DMS114 treated with DMSO at 0.1 percent for 48 hours (cell line): ENCODE data around the gene CHAT.

Experiments used
- DNase-seq: peaks from one replicate; lab custom pipeline; 2025; ENCODE audit not compliant: unreplicated experiment; lab: John Stamatoyannopoulos, UW

Gene CHAT

DNA sequence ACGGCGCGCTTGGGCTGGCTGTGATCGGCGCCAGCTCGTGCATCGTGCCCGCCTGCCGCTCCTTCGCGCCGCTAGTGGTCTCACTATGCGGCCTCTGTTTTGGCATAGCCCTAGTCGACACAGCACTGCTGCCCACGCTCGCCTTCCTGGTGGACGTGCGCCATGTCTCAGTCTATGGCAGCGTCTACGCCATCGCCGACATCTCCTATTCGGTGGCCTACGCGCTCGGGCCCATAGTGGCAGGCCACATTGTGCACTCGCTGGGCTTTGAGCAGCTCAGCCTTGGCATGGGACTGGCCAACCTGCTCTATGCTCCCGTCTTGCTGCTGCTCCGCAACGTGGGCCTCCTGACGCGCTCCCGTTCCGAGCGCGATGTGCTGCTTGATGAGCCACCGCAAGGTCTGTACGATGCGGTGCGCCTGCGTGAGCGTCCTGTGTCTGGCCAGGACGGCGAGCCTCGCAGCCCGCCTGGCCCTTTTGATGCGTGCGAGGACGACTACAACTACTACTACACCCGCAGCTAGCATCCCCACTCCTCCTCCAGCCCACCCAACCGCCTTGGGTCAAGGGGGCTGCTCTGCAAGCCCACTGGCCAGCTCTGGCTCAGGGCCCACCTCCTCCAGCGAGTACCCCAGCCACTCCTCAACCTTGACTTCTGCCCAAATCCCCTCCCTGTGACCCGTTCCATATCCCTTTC lies 1.9 kb upstream of the CHAT start:
- no peak for DNase-seq

DNA sequence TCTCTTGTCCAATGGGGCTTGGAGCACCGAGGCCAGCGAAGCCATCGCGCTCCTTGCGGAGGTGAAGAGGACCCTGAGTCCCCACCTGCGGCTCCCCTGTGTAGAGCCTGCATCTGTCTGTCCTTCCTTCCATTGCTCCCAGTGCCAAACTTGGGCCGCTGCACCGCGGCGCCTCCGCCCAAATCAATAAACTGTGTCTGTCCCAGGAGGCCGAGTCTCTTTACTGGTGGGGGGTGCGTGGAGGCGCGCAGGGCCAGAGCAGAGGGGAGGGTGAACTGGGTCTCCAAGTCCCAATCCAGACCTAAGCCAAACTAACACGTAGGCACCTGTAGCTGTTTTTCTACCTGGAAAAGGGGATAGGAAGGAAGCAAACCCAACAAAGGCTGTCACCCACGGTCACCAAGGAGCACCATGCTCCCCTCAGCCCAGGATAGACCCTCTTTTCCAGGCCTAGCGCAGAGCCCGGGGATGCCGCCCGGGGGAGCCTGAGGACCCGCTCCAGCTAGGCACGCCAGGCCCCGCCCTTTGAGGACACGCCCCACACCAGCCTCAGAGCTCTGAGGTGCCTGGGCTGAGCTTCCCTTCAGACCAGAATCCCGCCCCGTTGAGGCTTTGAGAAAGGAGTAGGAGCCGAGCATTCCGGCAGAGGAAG lies 1.2 kb upstream of the CHAT start:
- no peak for DNase-seq

DNA sequence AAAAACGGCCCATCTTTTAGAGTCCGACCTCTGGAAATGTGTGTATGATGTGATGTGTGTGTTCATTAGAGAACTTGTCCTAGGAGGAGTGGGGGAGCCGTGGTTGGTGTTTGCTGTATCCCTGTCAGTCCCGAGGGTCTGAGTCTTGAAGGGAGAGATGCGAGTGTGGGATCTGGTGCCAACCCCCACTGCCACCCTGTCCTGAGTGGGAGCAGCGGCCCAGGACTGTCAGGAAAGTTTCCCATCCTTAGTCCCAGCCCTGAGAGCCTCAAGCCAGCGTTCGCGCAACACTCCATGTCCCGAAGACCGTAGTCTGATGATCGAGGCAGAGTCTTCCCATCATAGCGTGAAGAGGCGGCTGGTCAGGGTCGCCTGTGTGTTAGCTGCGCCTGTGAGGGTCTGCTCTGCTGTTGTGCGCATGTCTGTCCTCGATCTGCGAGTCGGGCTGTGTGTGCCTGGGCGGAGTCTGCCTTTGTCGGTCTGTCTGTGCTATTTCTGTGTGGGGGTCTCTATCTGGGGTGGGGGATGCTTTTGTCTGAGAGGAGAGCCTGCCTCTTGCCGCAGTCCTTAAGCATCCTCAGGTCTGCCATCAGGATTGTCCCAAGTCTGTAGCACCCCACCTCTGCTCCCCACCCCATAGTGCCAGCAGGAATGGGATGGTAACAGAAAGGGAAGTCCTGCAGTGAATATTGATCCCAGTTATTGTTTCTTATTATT lies 514 bp upstream of the CHAT start:
- DNase-seq, result no peak

DNA sequence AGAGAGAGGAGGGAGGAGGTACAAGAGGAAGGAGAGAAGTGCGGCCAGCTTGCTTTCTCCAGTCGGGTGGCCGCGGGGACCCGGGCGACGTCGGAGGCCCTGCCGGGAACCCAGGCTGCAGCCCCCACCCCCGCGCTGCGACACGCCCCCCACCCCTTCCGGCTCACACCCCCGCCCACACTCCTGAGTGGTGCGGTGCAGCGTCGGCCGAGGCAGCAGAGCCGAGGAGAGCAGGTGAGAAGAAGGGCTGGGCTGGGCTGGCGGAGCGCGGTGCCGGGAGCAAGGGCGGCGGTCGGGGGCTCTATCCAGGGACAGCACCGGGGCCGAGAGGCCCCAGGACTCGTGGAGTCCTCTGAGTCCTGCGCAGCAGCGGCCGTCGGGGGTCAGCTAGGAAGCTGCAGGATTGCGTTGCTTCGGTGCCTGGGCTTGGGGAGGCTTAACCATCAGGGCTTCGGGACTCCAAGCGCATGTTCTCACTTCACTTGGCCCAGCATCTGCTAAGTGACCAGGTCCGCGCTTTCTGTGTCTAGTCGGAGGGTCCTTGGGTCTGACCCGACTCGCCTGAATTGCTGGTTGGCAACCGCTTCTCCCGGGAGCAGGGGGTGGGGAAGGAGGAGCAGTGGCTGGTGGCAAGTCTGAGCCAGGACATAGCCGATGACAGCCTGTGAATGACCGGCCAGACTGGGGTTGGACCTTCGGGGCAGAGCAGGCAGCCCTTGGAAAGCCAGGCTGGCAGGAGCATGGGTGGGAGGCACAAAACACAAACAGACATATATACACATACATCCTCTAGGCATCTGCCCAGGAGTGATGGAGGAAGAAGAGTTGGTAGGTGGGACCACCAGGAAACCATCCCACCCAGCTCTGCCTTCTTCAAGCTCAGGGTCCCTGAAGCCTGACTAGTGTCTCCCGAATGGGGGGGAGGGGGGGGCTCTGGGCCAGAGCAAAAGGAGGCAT lies 683 bp downstream of the CHAT start:
- no peak for DNase-seq

DNA sequence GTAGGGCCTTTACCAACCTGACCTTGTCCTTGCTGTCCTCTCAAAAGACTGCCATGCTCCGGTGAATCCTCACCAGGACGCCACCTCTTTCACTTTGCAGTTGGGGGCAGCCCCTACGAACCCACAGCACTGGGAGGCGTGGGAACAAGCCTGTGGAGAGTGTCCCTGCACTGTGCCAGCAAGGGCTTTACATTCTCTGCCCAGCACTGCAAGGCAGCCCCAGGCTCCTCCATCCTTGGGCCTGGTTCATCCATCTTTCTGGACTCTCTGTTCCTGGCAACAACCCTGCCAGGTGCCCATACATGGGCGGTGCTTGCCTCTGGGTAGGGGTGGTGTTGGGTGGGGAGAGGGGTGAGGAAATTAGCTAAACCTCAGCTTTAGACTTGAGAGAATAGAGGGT lies 1.4 kb downstream of the CHAT start:
- no peak for DNase-seq

DNA sequence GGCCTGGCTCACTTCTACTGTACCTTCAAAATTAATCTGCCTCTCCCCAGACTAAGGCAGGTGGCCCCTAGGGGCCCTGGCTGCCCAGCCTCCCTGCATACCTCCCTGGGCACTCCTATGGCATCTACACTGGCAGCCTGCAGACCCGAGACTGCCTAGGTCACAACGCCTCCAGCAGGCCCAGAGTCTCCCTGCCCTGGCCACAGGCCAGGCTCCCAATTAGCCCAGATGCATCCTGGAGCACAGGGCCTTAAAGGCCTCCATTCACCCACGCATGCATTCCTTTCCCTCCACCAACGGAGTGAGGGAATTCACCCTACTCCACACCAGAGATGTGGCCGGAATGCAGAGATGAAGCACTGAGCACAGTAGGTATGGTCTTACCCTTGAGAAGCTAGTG lies 1.9 kb downstream of the CHAT start:
- no peak for DNase-seq

DNA sequence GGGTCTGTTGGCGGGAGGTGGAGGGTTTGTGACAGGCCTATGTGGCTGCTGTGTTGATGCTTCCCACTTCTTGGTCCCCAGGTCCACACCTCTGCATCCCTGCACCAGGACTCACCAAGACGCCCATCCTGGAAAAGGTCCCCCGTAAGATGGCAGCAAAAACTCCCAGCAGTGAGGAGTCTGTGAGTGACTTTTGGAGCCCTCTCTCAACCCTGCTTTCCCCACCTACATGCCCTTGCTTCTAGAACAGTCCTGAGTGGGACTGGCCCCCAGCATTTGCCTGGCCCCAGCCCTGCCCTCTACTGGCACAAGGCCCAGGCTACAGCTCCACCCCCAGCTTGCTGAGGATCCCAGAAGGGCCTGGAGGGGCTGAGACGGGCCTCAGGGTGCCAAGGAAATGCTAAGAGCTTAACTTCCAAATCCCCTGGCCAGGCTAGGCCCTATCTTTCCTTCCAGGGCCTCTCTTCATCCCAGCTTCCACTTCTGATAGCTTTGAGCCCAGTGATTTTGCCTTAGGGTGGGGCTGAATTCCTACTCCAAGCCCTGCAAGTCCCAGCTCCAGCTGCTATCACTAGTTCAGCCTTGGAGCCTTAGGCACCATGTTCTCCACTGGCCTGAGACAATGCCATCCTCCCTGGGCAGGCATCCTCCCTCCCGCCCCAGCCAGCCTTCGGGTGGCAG lies 2.7 kb downstream of the CHAT start:
- no peak for DNase-seq

DNA sequence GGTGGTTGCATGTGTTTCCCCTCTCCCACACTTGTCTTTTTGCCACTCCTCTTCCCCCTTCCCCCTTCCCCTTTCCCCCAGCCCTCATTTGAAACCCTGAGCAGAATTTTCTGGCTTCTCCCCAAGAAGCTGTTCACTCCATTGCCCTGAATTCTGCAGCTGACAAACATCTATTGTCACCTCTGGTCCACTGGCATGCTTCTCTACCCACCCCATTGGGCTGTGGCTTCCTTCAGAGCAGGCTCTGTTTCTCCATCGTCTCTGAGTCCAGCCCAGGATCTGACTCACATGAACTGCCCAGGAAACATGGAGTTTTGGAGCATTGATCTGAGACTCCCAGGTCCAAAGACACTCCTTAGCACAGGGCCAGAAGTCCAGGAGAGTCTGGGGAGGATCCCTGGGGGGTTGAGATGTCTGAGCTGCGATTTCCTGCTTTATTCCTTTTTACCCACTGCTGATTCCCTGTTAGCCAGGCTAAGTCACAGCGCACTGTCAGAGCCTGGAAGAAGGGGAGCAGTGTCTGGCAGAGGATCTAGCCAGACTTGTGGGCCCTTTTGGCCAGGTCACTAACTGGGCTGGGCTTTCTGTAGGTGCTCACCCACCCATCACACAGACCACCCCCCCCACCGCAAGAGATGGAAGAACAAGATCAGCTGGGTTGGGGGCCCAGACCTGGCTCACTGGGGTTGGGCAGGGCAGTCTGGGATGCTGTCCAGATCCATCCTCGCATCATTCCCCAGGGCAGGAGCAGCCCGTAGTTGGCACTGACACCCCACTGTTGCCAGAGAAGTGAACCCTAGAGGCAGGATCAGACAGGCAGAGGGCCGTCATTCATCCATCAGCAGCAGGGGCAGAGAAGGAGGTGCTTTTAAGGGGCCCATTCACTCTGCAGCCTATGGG lies 3.5 kb downstream of the CHAT start:
- DNase-seq, result no peak

DNA sequence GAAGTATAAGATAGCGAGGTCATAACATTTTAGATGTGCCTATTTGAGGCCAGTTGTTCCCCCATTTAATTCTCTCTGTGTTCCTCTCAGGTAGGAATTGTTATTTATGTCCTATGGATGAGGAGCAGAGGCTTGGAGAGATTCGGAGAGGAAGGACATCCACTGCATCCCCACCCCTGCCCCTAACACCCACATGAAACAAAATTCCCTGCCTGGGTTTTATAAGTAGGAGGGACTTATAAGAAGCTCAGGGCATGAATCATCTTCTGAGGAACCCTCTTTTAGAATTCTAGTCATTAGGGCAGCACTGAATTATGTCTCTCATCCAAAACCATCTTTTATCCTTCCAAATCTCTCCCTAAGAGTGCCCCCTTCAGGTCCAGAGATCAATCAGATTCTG lies 5.0 kb downstream of the CHAT start:
- no peak for DNase-seq

DNA sequence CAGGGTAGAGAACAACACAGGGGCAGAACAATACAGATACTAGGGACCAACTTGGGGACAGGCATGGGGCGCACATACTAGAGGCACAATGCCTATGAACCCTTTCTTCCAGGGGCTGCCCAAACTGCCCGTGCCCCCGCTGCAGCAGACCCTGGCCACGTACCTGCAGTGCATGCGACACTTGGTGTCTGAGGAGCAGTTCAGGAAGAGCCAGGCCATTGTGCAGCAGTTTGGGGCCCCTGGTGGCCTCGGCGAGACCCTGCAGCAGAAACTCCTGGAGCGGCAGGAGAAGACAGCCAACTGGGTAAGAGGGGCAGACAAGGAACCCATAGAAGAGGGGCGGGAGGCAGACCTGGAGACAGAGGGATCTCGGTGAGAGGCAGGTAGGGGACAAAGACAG lies 5.8 kb downstream of the CHAT start:
- no peak for DNase-seq

DNA sequence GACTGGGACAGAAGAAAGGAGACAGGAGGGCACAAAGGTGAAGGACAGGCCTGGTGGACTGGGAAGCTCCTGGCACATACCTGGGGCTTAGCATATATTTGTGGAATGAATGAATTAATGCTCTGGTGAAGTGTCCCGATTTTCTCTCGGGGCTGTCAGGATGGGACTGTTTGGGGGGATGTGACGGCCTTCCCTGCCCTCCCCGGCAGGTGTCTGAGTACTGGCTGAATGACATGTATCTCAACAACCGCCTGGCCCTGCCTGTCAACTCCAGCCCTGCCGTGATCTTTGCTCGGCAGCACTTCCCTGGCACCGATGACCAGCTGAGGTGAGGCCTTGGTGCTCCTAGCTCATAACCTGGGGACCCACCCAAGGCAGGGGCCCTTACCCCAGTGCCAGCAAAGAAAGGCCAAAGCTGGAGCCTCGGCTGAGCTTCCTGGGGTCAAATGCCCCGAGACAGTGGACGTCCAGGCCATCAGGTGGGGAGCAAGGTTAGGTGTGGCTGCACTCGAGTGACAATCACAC lies 6.5 kb downstream of the CHAT start:
- DNase-seq, result no peak

DNA sequence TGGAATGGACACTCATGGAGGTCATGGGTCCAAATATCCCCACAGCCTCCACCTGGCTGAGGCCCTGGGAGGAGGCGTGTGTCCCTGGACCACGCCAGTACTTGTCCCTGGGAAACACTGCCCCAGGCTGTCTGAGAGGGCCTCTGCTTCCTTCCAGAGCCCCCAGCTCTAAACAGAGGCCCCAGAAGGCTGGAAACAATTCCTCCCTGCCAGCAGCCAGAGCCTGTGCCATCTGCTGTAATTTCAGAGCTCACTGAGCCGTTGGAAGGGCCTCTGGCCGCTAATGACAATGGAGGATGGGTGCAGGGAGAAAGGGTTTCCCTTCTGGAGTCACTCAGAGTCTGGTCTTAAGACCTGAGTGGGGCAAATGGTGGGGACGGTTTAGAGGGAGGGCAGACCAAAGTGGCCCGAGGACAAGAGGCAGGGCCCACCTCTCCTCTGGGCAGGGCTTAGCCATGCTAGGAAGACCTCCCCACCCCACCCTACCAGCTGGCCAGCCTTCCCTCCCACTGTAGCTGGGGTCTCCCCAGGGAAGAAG lies 7.1 kb downstream of the CHAT start:
- DNase-seq, result no peak

DNA sequence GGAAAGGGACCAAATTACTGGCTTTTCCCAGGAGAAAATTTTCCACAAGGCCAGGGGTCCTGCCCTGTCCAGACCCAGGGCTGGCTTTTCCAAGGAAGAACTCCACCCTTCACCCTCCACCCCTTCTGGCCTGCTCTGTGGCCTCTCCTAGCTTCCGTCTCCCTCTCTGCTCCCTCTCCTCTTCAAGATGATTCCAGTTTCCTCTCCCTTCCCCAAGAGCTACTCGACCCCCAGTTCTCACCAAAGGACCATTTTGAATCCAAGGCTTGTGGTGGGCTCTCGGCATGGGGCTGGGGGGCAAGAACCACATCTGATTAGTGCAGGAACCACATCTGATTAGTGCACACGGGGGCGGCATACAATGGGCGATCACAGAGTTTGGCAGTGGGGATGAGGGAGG lies 7.7 kb downstream of the CHAT start:
- no peak for DNase-seq

DNA sequence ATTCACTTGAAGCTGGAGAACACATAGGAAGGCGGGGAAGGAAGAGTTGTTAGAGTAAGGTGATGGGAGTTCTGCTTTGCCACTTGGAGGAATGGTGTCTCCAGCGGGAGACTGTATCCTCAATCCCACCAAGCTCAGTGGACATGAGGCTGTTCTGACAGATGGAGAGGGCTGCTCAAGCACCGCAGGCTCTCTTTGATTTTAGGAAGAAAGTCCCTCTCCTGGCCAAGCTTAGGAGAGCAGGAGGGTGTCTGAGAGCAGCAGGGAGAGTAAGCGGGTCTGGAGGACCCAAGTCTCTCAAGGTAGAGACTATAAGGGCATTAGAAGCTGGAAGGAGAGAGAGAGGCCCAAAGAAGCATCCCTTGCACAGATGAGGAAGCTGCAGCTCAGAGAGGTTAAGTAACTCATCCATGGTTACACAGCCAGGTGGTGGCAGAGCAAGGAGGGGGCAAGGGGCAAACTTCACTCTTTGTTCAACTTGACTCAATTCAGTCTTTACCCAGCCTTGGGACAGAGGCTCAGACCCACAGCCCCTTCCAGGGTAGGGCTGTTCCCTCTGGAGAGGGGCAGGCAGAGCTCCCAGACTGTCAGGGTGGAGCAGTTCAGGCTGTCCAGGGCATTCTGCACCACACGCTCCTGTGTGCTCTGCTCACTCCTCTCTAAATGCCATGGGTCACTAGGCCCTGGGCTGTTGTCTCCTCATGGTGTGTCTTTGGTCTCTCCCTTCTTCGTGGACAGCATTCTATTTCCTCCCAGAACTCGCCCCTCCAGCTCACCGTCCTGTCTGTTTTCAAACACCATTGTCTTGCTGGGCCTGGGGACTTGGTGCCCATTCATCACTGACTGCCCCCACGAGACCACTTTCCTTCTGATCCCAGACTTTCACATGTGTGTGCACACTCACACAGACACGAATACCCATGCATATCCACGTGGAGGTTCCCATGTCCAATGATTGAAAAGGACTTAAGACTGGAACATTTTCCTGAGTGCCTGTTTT lies 8.9 kb downstream of the CHAT start:
- DNase-seq, result no peak

DNA sequence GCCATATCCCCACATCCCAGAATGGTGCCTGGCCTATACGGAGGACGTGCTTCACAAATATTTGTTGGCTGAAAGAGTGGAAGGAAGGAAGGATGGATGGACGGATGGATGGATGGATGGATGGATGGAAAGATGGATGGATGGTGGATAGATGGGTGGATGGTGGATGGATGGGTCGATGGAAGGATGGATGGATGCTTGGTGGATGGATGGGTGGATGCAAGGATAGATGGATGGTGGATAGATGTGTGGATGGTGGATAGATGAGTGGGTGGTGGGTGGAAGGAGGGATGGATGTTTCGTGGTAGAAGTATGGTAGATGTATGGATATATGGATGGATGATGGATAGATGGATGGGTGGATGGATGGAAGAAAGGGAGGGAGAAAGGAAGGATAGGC lies 10.8 kb downstream of the CHAT start:
- DNase-seq, result no peak

DNA sequence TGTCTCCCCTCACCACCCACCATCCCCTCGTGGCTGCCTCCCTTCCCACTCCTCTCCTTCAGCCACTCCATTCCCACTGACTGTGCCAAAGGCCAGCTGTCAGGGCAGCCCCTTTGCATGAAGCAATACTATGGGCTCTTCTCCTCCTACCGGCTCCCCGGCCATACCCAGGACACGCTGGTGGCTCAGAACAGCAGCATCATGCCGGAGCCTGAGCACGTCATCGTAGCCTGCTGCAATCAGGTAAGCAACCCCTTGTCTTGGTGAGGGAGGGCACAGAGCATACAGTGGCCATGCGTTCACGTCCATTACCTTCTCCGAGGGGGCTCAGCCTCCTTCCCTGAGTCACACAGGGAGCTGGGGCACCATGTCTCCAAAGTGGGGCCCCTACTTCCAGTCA lies 11.6 kb downstream of the CHAT start:
- no peak for DNase-seq

DNA sequence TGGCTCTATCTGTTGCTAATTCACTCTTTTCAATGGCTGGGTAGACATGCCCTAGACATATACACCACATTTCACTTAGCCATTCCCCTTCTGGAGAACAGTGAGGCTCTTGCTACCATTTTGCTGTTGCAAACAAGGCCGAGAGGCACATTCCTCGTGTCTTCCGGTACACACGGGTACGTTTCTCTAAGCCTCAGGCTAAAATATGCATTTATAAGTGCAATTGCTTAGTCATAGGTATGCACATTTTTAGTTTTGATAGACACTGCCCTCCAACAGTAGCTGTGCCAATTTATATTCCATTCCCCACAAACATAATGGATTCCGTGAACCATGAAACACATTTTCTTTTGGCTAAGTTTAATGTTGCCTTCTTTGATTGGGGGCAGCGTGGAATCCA lies 13.2 kb downstream of the CHAT start:
- no peak for DNase-seq

DNA sequence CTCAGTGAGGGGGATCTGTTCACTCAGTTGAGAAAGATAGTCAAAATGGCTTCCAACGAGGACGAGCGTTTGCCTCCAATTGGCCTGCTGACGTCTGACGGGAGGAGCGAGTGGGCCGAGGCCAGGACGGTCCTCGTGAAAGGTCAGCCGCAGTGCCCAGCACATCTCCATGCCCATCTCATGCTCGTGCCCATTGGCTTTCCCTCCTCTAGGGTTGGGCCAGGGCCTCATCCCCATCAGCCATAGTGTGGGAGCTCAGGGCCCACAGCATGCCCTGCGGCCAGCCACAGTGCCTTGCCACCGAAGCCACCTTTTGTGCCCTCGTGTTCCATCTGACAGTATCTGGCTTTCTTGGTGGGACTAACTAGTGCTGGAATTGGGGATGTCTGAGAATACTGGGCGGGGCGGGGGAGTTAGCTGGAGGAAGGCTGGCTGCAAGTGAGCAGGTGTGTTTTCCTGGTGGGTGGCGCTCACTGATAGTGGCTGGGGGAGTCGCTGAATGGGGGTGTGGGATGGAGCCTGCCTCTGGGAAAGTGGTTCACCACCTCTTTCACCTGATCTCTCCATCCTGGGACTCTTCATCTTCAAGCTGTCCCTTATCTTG lies 13.9 kb downstream of the CHAT start:
- no peak for DNase-seq
